Liver (tissue), 9 donors: Measurements from ENCODE around the gene PCP2. TPM values are rescaled to one million over a fixed set of nuclear protein-coding genes. Genes with fewer than 3 reads are reported as not detected.

Experiments used
- DNase-seq: peaks from one replicate; pipeline ENCODE4 v3.0.0-alpha.2; 2017; ENCODE audit warnings: low spot score
- H3K27ac ChIP-seq, 2 donors: one replicate each; pipeline ENCODE4 v1.7.0; 2013; ENCODE audit warnings: inconsistent platforms in 2 of 2, low read length in 2 of 2, control low read depth in 1 of 2, low read depth in 1 of 2, mild to moderate bottlenecking in 1 of 2
- H3K27me3 ChIP-seq, 4 donors: one replicate each; pipeline versions ENCODE4 v1.6.1 to v1.7.0; 2013; ENCODE audit warnings: low read length in 3 of 4, inconsistent platforms in 1 of 4, mild to moderate bottlenecking in 1 of 4, moderate library complexity in 1 of 4; ENCODE audit not compliant: control insufficient read depth in 4 of 4, insufficient read depth in 4 of 4
- H3K36me3 ChIP-seq, 4 donors: one replicate each; pipeline versions ENCODE4 v1.6.1 to v1.7.0; 2013; ENCODE audit warnings: low read length in 3 of 4, mild to moderate bottlenecking in 3 of 4, low read depth in 1 of 4, moderate library complexity in 1 of 4; ENCODE audit not compliant: control insufficient read depth in 4 of 4, insufficient read depth in 3 of 4
- H3K4me1 ChIP-seq, 4 donors: one replicate each; pipeline versions ENCODE4 v1.6.1 to v1.7.0; 2013; ENCODE audit warnings: low read length in 3 of 4, mild to moderate bottlenecking in 3 of 4, moderate library complexity in 1 of 4; ENCODE audit not compliant: control insufficient read depth in 4 of 4, insufficient read depth in 4 of 4
- H3K4me3 ChIP-seq, 3 donors: one replicate each; pipeline versions ENCODE4 v1.6.1 to v1.7.0; 2013; ENCODE audit warnings: low read length in 3 of 3, control low read depth in 1 of 3, low read depth in 1 of 3, mild to moderate bottlenecking in 1 of 3
- H3K9ac ChIP-seq, 2 donors: one replicate each; pipeline ENCODE4 v1.7.0; 2013; ENCODE audit warnings: low read length in 2 of 2, mild to moderate bottlenecking in 2 of 2, moderate library complexity in 2 of 2, control low read depth in 1 of 2, low read depth in 1 of 2
- H3K9me3 ChIP-seq, 4 donors: one replicate each; pipeline versions ENCODE4 v1.6.1 to v1.7.0; 2013; ENCODE audit warnings: low read length in 3 of 4; ENCODE audit not compliant: control insufficient read depth in 4 of 4
- ATF3 ChIP-seq: IDR thresholded peaks from 2 replicates; pipeline ENCODE4 v1.6.1; 2016; ENCODE audit warnings: antibody characterized with exemption
- EGR1 ChIP-seq, 2 donors: IDR thresholded peaks; 2 replicates each; pipeline ENCODE4 v1.6.1; 2016 to 2018; ENCODE audit warnings: antibody characterized with exemption in 2 of 2, low read depth in 2 of 2
- FOXA1 ChIP-seq: IDR thresholded peaks from 2 replicates; pipeline ENCODE4 v1.6.1; 2016; ENCODE audit warnings: antibody characterized with exemption
- FOXA2 ChIP-seq: IDR thresholded peaks from 2 replicates; pipeline ENCODE4 v1.6.1; 2016; ENCODE audit warnings: antibody characterized with exemption
- HNF4A ChIP-seq, 2 donors: conservative IDR thresholded peaks; 2 replicates each; pipeline ENCODE4 v1.6.1; 2016; ENCODE audit warnings: antibody characterized with exemption in 2 of 2, mild to moderate bottlenecking in 2 of 2
- JUND ChIP-seq, 2 donors: IDR thresholded peaks; 2 replicates each; pipeline ENCODE4 v1.6.1; 2016; ENCODE audit warnings: antibody characterized with exemption in 2 of 2
- MAX ChIP-seq: IDR thresholded peaks from 2 replicates; pipeline ENCODE4 v1.6.1; 2016; ENCODE audit warnings: antibody characterized with exemption
- NR2F2 ChIP-seq: IDR thresholded peaks from 2 replicates; pipeline ENCODE4 v1.6.1; 2016; ENCODE audit warnings: antibody characterized with exemption
- RXRA ChIP-seq, 2 donors: IDR thresholded peaks; 2 replicates each; pipeline ENCODE4 v1.6.1; 2017 to 2018; ENCODE audit warnings: antibody characterized with exemption in 2 of 2, mild to moderate bottlenecking in 1 of 2
- SP1 ChIP-seq: IDR thresholded peaks from 2 replicates; pipeline ENCODE4 v1.6.1; 2018; ENCODE audit warnings: antibody characterized with exemption, mild to moderate bottlenecking
- TAF1 ChIP-seq: conservative IDR thresholded peaks from 2 replicates; pipeline ENCODE4 v1.6.1; 2016; ENCODE audit warnings: antibody characterized with exemption, mild to moderate bottlenecking
- YY1 ChIP-seq: IDR thresholded peaks from 2 replicates; pipeline ENCODE4 v1.6.1; 2016; ENCODE audit warnings: antibody characterized with exemption, mild to moderate bottlenecking
- ZBTB33 ChIP-seq: IDR thresholded peaks from 2 replicates; pipeline ENCODE4 v1.6.1; 2016; ENCODE audit warnings: antibody characterized with exemption
- WGBS: extraction: QIAGEN DNeasy Blood & Tissue Kit; methylation state at CpG from one replicate; pipeline ENCODE4 v1.1.7; 2013; 5-methylcytosine and 5-hydroxymethylcytosine counted together
- polyA plus RNA-seq, 2 donors: library from polyadenylated mRNA; stranded (reverse) in 1 of 2; unstranded in 1 of 2; fragments of 200-250 nt in 1 of 2; fragments of >200 nt in 1 of 2; fragmentation: Nextera tagmentation in 1 of 2; extraction: Ambion mirVana in 1 of 2; gene quantifications; one replicate each; pipeline versions ENCODE4 v1.2.1 to v1.2.3, GENCODE V29; 2013 to 2015
- total RNA-seq, 2 donors: library from RNA; depleted of rRNA; stranded (reverse); fragments of >200 nt; gene quantifications; one replicate each; pipeline ENCODE4 v1.2.3, GENCODE V29; 2014
- donor health status: healthy.
- donor health status: healthy.
- donor health status: healthy.
- donor health status: healthy.
- donor health status: healthy.

Gene PCP2
- total and polyA plus RNA-seq, 4 donors: 0.08 to 0.25 TPM; not detected in 2

GRCh38 chr19:7665076-7665475 is 31.6 kb upstream of the PCP2 start:
- Histone ChIP-seq H3K9ac (no peak overlapping the region), H3K4me3 (no peak overlapping the region), H3K9me3 (no peaks in the 10 kb centered on the region), H3K4me1 (peaks cover 0 to under 1% (median under 1%) of the 10 kb centered on the region in 4 donors), H3K36me3 (no peaks in the 10 kb centered on the region), H3K27me3 (no peaks in the 10 kb centered on the region), H3K27ac (no peak overlapping the region)
- 68% methylated on average over 4 of the region's 4 CpGs for WGBS
- no peak for TF ChIP-seq HNF4A (conservative IDR thresholded peaks at IDR 0.05)
- no peak for TF ChIP-seq FOXA2
- no peak for TF ChIP-seq RXRA (IDR thresholded peaks at IDR 0.05)
- TF ChIP-seq YY1: no peak
- no peak for TF ChIP-seq JUND (IDR thresholded peaks at IDR 0.05)
- DNase-seq: no peak

DNA sequence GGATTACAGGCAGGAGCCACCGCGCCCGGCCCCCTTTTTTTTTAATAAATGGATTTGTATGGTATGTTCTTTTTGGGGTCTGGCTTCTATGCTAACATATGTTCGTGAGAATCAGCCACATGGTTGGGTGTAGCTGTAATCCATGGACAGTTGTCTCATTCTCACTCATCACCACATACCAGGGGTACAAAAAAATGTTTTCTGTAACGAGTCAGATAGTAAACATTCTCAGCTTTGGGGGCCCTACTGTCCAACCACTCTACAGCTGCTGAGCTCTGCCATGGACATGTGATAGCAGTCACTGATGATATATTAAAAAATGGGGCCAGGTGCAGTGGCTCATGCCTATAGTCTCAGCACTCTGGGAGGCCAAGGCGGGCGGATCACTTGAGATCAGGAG is 30.2 kb upstream of the PCP2 start:
- Histone ChIP-seq H3K4me3 (no peak overlapping the region), H3K4me1 (no peaks in the 10 kb centered on the region), H3K9me3 (no peaks in the 10 kb centered on the region), H3K27ac (no peak overlapping the region), H3K36me3 (no peaks in the 10 kb centered on the region), H3K9ac (no peak overlapping the region), H3K27me3 (no peaks in the 10 kb centered on the region)
- TF ChIP-seq HNF4A (conservative IDR thresholded peaks at IDR 0.05): no peak
- TF ChIP-seq ZBTB33: no peak
- no peak for TF ChIP-seq YY1
- no peak for TF ChIP-seq EGR1 (IDR thresholded peaks at IDR 0.05; ENCODE audit: low read depth in 2 of 2)
- no peak for TF ChIP-seq SP1
- no peak for TF ChIP-seq FOXA1
- no peak for TF ChIP-seq TAF1
- TF ChIP-seq ATF3: no peak
- no peak for TF ChIP-seq FOXA2
- no peak for TF ChIP-seq MAX
- no peak for DNase-seq
- WGBS: 85% methylated on average over 7 of the region's 7 CpGs

DNA sequence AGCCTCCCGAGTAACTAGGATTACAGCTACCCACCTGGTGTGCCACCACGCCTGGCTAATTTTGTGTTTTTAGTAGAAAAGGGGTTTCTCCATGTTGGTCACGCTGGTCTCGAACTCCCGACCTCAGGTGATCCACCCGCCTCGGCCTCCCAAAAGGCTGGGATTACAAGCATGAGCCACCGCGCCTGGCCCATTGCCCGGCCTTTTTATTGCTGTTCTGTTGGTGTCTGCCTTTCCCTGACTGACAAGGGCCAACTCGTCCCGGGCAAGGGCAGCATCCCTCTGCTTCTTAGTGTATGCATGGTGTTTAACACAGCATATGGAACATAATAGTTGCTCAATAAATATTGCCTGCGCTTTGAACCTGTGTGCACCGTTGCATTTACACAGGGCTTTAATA is 29.1 kb upstream of the PCP2 start:
- no peak overlapping the region for H3K4me3 ChIP-seq
- no peaks in the 10 kb centered on the region for H3K4me1 ChIP-seq
- H3K9ac ChIP-seq: no peak overlapping the region
- TF ChIP-seq SP1 (no peak), NR2F2 (no peak), HNF4A (conservative IDR thresholded peaks at IDR 0.05) (no peak), EGR1 (IDR thresholded peaks at IDR 0.05; ENCODE audit: low read depth in 2 of 2) (no peak), FOXA2 (no peak), FOXA1 (no peak), ZBTB33 (no peak), TAF1 (no peak)
- H3K27me3 ChIP-seq: no peaks in the 10 kb centered on the region
- no peaks in the 10 kb centered on the region for H3K36me3 ChIP-seq
- 82% methylated on average over 14 of the region's 14 CpGs for WGBS
- no peak for DNase-seq
- H3K9me3 ChIP-seq: no peaks in the 10 kb centered on the region
- H3K27ac ChIP-seq: no peak overlapping the region
